GM12874 (cell line): ENCODE measurements around the gene GLTP.

Source experiments
- CTCF ChIP-seq: IDR thresholded peaks from 2 replicates; pipeline ENCODE4 v1.5.1; 2011; ENCODE audit warnings: low read depth, mild to moderate bottlenecking, control low read depth, low read length, moderate library complexity; ENCODE audit not compliant: insufficient read depth

The GLTP gene

GRCh38 chr12:109818253-109818652 lies 62.1 kb downstream of the GLTP start:
- TF ChIP-seq CTCF, result no peak

GRCh38 chr12:109817627-109818231 lies 62.6 kb downstream of the GLTP start:
- no peak for TF ChIP-seq CTCF

- TF ChIP-seq CTCF, result no peak
Measured at GRCh38 chr12:109816870-109817269, 63.5 kb downstream of the GLTP start.

- TF ChIP-seq CTCF, result no peak
Measured at GRCh38 chr12:109815757-109816617, 64.4 kb downstream of the GLTP start.

- TF ChIP-seq CTCF, result no peak
Measured at GRCh38 chr12:109815225-109815624, 65.1 kb downstream of the GLTP start.

- TF ChIP-seq CTCF, result no peak
Measured at GRCh38 chr12:109814600-109815150, 65.7 kb downstream of the GLTP start.

- TF ChIP-seq CTCF, result no peak
Measured at GRCh38 chr12:109813810-109814416, 66.4 kb downstream of the GLTP start.
